ENCODE measurements around the gene MASP2. TPM values are rescaled to one million over a fixed set of nuclear protein-coding genes. Genes with fewer than 3 reads are reported as not detected.
"Not testable (repeated sequence)": the region's sequence is repeated elsewhere in the genome, so short reads cannot be mapped to it uniquely, and the experiment has no call there.

Gene MASP2
- total and polyA plus RNA-seq, 3 experiments from 2014 or later = 0.18 to 0.20 TPM; not detected in 1

DNA sequence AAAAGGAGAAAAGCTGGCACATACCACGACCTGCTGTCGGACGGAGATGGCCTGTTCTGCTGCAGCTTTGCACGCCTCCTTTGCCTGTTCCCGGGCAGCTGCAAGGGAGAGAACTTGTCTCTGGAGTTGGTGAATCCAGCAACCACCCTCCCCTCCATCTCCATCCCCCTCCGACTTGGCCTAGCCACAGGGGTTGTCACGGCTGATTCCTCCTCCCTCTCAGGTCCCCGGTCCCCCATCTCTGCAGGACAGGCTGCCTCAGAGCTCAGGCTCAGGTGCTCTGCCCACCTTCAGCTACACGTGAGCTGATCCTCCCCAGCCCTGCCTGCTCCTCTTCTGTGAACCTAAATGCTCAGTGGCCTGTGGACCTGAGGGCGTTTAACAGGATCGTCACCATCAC, 23.8 kb upstream of the MASP2 start:
- DNase-seq = no peak
- no peaks in the 10 kb centered on the region for H3K9me3 ChIP-seq (ENCODE audit: low read length)
- H3K27me3 ChIP-seq (ENCODE audit: insufficient read depth, low read length, poor library complexity, severe bottlenecking) = no peaks in the 10 kb centered on the region
- H3K4me3 ChIP-seq (ENCODE audit: low read length) = no peak overlapping the region
- Mint-ChIP-seq H3K36me3 (peaks cover 3 to 90% (median 17%) of the 10 kb centered on the region in 3 donors), H3K4me1 (peaks cover 0 to 2% (median 0%) of the 10 kb centered on the region in 3 donors), H3K9me3 (no peaks in the 10 kb centered on the region), H3K27me3 (no peaks in the 10 kb centered on the region), H3K27ac (no peak overlapping the region), H3K4me3 (no peak overlapping the region)
- POLR2A ChIA-PET = no interaction called here
- no peak overlapping the region for H3K27ac ChIP-seq (ENCODE audit: low read depth, low read length)
- CTCF ChIA-PET = interaction anchor here (2.1 to 2.8 kb wide), 2 partner anchors 10 to 33 kb away, joined by 7 to 11 read pairs; partner anchors contain the start of gene SRM
- H3K4me1 ChIP-seq (ENCODE audit: insufficient read depth, low read length) = no peaks in the 10 kb centered on the region
- H3K36me3 ChIP-seq (ENCODE audit: insufficient read depth, low read length) = peaks cover 77% of the 10 kb centered on the region

DNA sequence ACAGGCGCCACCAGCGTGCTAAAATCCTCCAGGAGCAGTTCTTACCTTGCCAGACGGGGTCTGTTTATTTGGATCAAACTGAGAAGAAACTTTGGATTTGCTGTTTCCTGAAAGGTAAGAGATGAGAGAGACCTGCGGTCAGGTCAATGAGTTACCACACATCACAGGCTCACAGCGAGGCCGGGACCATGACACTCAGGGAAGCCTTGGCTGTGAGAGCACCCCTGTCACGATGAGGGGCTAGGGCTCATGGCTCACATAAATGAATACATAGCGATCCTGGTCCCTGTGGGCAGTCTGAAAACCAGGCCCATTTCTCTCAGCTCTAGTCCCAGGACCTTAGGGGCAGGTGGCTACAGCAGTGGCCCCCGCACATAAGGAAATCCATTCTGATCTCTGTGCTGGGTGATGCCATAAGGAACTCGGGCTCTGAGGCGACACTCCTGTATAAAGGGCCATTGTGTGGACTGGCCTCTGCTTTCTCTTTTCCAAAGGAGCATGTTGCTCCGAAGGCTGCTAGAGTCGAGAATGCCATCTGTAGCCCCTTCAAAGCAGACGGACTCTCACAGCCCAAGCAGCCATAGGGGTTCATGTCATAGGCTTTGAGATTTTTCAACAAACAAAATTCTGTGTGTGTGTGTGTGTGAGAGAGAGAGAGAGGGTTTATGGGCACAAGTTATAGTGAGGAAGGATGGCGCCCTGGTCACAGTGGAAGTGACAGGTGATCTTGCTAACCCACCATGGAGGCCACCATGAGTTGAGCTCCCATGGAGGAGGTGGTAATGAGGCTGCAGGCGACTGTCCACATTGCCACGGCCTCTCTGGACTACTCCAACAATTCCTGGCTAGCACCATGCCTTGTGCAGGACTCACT, 21.8 kb upstream of the MASP2 start:
- Histone ChIP-seq H3K27me3 (ENCODE audit: insufficient read depth, low read length, poor library complexity, severe bottlenecking) (no peaks in the 10 kb centered on the region), H3K4me3 (ENCODE audit: low read length) (no peak overlapping the region), H3K4me1 (ENCODE audit: insufficient read depth, low read length) (no peaks in the 10 kb centered on the region), H3K36me3 (ENCODE audit: insufficient read depth, low read length) (peaks cover 64% of the 10 kb centered on the region), H3K27ac (ENCODE audit: low read depth, low read length) (no peak overlapping the region), H3K9me3 (ENCODE audit: low read length) (no peaks in the 10 kb centered on the region)
- no peak for DNase-seq
- H3K9me3 Mint-ChIP-seq = no peaks in the 10 kb centered on the region
- no peaks in the 10 kb centered on the region for H3K27me3 Mint-ChIP-seq
- H3K27ac Mint-ChIP-seq = peak overlapping the region in 4 of 8 donors; percentile 27 to 61 (median 46)
- CTCF ChIA-PET = interaction anchor here (1.8 to 2.8 kb wide), 2 partner anchors 31 kb away, joined by 5 to 11 read pairs; no protein-coding TSS in a partner anchor
- H3K4me1 Mint-ChIP-seq = peaks cover 0 to 2% (median 0%) of the 10 kb centered on the region in 3 donors
- H3K4me3 Mint-ChIP-seq = no peak overlapping the region
- POLR2A ChIA-PET = no interaction called here
- H3K36me3 Mint-ChIP-seq = peaks cover 3 to 84% (median 22%) of the 10 kb centered on the region in 3 donors

DNA sequence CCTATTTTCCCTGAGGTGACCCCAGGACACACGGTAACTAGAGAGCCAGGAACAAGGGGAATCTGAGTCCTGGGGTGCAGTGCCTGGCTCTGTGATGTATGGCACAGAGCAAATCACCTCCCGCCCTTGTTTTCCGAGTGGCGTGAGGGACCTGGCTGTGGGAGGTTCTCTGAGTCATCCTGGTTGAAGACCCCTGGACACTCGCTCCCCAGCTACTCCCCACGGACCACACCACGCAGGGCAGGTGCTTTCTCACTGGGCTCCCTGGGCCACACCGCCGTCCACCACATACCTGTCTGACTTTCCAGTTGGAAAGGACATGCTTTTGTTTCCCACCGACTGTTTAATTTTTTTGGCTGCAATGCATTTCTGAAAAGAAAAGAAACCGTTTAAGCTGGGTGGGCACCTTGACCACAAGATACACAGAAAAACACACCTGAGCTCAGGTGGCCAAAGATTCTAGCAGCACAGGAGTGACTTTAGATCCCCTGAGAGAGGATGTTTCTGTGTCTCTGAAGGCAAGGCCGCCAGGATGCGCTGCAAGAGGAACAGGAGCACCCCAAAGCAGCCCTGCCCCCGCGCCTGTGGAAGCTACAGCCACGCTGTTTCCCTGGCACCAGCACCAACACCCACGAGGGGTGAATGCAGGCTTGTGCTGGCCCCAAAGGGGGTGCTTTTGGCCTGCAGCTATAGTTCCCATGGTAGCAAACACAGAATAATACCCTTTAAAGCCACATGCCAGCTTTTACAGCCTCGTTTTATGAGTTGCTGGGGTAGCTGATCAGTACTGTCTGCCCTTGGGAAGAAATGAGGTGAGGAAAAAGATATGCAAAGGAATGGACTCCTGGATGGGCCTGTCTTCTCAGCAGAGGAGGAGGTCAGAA, 20.9 kb upstream of the MASP2 start:
- H3K9me3 ChIP-seq (ENCODE audit: low read length) = no peaks in the 10 kb centered on the region
- H3K27ac ChIP-seq (ENCODE audit: low read depth, low read length) = no peak overlapping the region
- H3K36me3 Mint-ChIP-seq = peaks cover 3 to 84% (median 22%) of the 10 kb centered on the region in 3 donors
- H3K4me3 ChIP-seq (ENCODE audit: low read length) = no peak overlapping the region
- peak overlapping the region in 2 of 8 donors; percentile 54 to 84 for H3K27ac Mint-ChIP-seq
- POLR2A ChIA-PET = no interaction called here
- DNase-seq = no peak
- no peaks in the 10 kb centered on the region for H3K27me3 ChIP-seq (ENCODE audit: insufficient read depth, low read length, poor library complexity, severe bottlenecking)
- peaks cover 4% of the 10 kb centered on the region for H3K4me1 ChIP-seq (ENCODE audit: insufficient read depth, low read length)
- H3K4me1 Mint-ChIP-seq = peaks cover 5 to 8% (median 6%) of the 10 kb centered on the region in 3 donors
- no peak overlapping the region for H3K4me3 Mint-ChIP-seq
- H3K27me3 Mint-ChIP-seq = no peaks in the 10 kb centered on the region
- peaks cover 55% of the 10 kb centered on the region for H3K36me3 ChIP-seq (ENCODE audit: insufficient read depth, low read length)
- no peaks in the 10 kb centered on the region for H3K9me3 Mint-ChIP-seq
- CTCF ChIA-PET = interaction anchor here (1.8 kb wide), 1 partner anchor 31 kb away, joined by 5 read pairs; no protein-coding TSS in a partner anchor

DNA sequence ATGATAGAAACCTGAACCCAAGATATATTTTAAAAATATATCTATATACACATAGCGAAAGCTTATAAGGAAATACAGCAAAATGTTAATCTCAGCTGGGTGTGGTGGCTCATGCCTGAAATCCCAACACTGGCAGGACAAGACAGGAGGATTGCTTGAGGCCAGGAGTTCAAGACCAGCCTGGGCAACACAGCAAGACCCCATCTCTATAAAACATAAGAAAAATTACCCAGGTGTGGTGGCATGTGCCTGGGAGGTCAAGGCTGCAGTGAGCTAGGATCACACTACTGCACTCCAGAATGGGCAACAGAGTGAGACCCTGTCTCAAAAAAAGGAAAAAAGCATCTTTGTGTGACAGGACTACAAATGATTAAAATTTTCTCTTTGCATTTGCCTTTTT, 18.8 kb upstream of the MASP2 start:
- H3K4me1 ChIP-seq (ENCODE audit: insufficient read depth, low read length) = peaks cover 15% of the 10 kb centered on the region
- H3K27ac ChIP-seq (ENCODE audit: low read depth, low read length) = no peak overlapping the region
- H3K4me3 ChIP-seq (ENCODE audit: low read length) = no peak overlapping the region
- Mint-ChIP-seq H3K4me3 (no peak overlapping the region), H3K36me3 (peaks cover 3 to 69% (median 18%) of the 10 kb centered on the region in 3 donors), H3K27ac (no peak overlapping the region), H3K4me1 (peaks cover 24 to 26% (median 25%) of the 10 kb centered on the region in 3 donors), H3K9me3 (no peaks in the 10 kb centered on the region), H3K27me3 (no peaks in the 10 kb centered on the region)
- H3K27me3 ChIP-seq (ENCODE audit: insufficient read depth, low read length, poor library complexity, severe bottlenecking) = no peaks in the 10 kb centered on the region
- DNase-seq = no peak
- H3K9me3 ChIP-seq (ENCODE audit: low read length) = no peaks in the 10 kb centered on the region
- POLR2A ChIA-PET = no interaction called here
- H3K36me3 ChIP-seq (ENCODE audit: insufficient read depth, low read length) = peaks cover 35% of the 10 kb centered on the region
- CTCF ChIA-PET = interaction anchor here (1.3 kb wide), 1 partner anchor 28 kb away, joined by 3 read pairs; no protein-coding TSS in a partner anchor

DNA sequence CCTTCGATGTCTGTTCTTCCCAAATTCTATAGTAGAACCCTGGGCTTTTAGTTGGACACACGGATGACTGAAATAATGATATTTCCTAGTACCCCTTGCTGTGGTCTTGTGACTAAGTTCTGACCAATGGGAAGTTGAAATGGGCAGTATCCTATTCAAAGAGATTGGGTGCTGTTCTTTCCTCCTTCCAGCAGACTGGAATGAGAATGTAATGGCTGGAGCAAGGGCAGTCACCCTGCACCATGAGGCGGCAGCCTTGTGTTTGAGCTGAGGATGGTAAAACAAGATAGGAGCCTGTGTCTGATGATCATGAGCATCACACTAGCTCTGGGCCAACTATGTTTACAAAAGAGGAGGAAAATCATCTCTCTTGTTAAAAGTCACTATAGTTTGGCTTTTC, 17.9 kb upstream of the MASP2 start:
- POLR2A ChIA-PET = interaction anchor here (0.7 kb wide), 1 partner anchor 617 kb away, joined by 5 read pairs; no protein-coding TSS in a partner anchor
- Histone ChIP-seq H3K27me3 (ENCODE audit: insufficient read depth, low read length, poor library complexity, severe bottlenecking) (no peaks in the 10 kb centered on the region), H3K27ac (ENCODE audit: low read depth, low read length) (no peak overlapping the region), H3K9me3 (ENCODE audit: low read length) (no peaks in the 10 kb centered on the region), H3K4me1 (ENCODE audit: insufficient read depth, low read length) (peaks cover 15% of the 10 kb centered on the region), H3K36me3 (ENCODE audit: insufficient read depth, low read length) (peaks cover 33% of the 10 kb centered on the region), H3K4me3 (ENCODE audit: low read length) (no peak overlapping the region)
- DNase-seq = no peak
- Mint-ChIP-seq H3K27me3 (no peaks in the 10 kb centered on the region), H3K27ac (peak overlapping the region in 2 of 8 donors; percentile 27 to 55), H3K36me3 (peaks cover 3 to 67% (median 18%) of the 10 kb centered on the region in 3 donors), H3K9me3 (no peaks in the 10 kb centered on the region), H3K4me1 (peaks cover 30 to 31% (median 31%) of the 10 kb centered on the region in 3 donors), H3K4me3 (no peak overlapping the region)
- CTCF ChIA-PET = interaction anchor here (1.3 kb wide), 1 partner anchor 28 kb away, joined by 3 read pairs; no protein-coding TSS in a partner anchor

DNA sequence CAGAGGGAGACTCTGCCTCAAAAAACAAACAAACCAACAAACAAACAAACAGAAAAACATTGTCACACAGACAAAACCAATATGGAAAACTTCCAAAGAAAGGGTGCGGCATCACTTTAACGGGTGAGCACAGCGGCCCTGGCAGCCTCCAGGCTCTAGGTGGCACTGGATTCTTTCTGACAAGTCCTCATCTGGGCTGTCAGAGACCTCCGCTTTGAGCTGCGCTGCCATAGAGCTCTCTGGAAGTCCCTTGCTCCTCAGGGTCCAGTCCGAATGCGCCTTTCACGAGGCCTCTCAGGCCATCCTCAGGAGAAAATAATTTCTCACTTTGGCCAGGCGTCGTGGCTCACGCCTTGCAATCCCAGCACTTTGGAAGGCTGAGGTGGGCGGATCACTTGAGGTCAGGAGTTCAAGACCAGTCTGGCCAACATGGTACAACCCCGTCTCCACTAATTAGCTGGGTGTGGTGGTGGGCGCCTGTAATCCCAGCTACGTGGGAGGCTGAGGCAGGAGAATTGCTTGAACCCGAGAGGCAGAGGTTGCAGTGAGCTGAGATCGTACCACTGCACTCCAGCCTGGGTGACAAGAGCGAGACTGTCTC, 17.0 kb upstream of the MASP2 start:
- peaks cover 32 to 34% (median 34%) of the 10 kb centered on the region in 3 donors for H3K4me1 Mint-ChIP-seq
- H3K9me3 ChIP-seq (ENCODE audit: low read length); H3K4me3 ChIP-seq (ENCODE audit: low read length); DNase-seq; H3K27ac ChIP-seq (ENCODE audit: low read depth, low read length); POLR2A ChIA-PET; H3K9me3 Mint-ChIP-seq; H3K27me3 ChIP-seq (ENCODE audit: insufficient read depth, low read length, poor library complexity, severe bottlenecking); H3K27me3 Mint-ChIP-seq: not testable (repeated sequence)
- H3K36me3 Mint-ChIP-seq = peaks cover 3 to 60% (median 15%) of the 10 kb centered on the region in 3 donors
- peaks cover 17% of the 10 kb centered on the region for H3K4me1 ChIP-seq (ENCODE audit: insufficient read depth, low read length)
- H3K4me3 Mint-ChIP-seq = peak overlapping the region in 1 of 7 donors; percentile 24
- peak overlapping the region in 1 of 8 donors; percentile 98 for H3K27ac Mint-ChIP-seq
- H3K36me3 ChIP-seq (ENCODE audit: insufficient read depth, low read length) = peaks cover 26% of the 10 kb centered on the region
- CTCF ChIA-PET = interaction anchor here (1.1 kb wide), 1 partner anchor 26 kb away, joined by 3 read pairs; no protein-coding TSS in a partner anchor

DNA sequence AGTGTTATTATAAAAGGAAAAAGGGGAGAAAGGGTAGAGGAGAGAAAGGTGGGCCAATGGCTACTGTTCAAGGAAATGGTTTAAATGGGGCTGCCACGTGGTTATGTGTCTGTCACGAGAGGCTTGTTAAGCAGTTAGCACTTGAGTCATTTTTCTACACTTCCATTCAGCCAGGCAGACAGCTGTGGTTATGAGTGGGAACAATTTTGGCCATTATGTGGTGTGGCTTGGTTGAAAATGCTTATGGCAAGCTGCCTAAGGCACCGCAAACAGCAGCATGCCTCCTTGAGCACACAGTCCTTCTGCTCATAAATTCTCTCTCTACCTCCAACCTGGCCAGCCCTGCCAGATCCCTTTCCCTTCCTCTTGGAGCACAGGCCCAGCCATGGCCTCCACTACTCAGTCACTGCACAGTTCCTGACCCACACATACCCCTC, 15.9 kb upstream of the MASP2 start:
- H3K36me3 ChIP-seq (ENCODE audit: insufficient read depth, low read length) = peaks cover 15% of the 10 kb centered on the region

More for the DNA sequence above, 15.9 kb upstream of the MASP2 start:
- DNase-seq = peak in 2 of 5 donors; percentile 15 to 28
- Mint-ChIP-seq H3K27ac (peak overlapping the region; percentile 67 to 98 (median 90)), H3K9me3 (no peaks in the 10 kb centered on the region), H3K36me3 (peaks cover 3 to 50% (median 13%) of the 10 kb centered on the region in 3 donors), H3K4me3 (peak overlapping the region in 5 of 7 donors; percentile 17 to 59 (median 55)), H3K4me1 (peaks cover 30 to 40% (median 35%) of the 10 kb centered on the region in 3 donors), H3K27me3 (no peaks in the 10 kb centered on the region)
- no peaks in the 10 kb centered on the region for H3K9me3 ChIP-seq (ENCODE audit: low read length)
- H3K4me1 ChIP-seq (ENCODE audit: insufficient read depth, low read length) = peaks cover 25% of the 10 kb centered on the region
- ChIA-PET CTCF (no interaction called here), POLR2A (interaction anchor here (0.7 kb wide), 1 partner anchor 927 kb away, joined by 7 read pairs; no protein-coding TSS in a partner anchor)
- H3K27ac ChIP-seq (ENCODE audit: low read depth, low read length) = no peak overlapping the region
- no peak overlapping the region for H3K4me3 ChIP-seq (ENCODE audit: low read length)
- no peaks in the 10 kb centered on the region for H3K27me3 ChIP-seq (ENCODE audit: insufficient read depth, low read length, poor library complexity, severe bottlenecking)
